Measurements from ENCODE around the gene SRD5A3. TPM values are rescaled to one million over a fixed set of nuclear protein-coding genes. Genes with fewer than 3 reads are reported as not detected.

The SRD5A3 gene
- total RNA-seq, 1 donor from 2014 or later: 22.7 TPM

DNA sequence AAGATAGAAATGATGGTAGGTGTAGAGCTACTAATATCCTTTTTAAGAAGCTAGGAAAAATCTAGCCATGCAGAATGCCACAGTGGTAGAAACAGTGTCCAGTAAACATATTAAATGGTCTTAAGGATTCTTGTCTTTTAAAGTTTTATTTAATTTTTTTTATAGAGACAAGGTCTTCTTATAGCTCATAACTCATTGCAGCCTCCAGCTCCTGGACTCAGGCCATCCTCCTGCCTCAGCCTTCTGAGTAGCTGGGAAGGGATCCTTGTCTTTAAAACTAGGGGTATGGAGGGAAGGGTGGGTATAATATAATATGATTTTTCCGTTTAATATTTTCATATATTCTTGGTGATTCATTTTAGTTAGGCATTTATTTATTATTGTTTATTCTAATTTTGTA is 53.5 kb downstream of the SRD5A3 start:
- Histone ChIP-seq H3K27me3 (peaks cover 7% of the 10 kb centered on the region), H3K4me1 (peaks cover 15% of the 10 kb centered on the region)
- no peak overlapping the region for H3K27ac Mint-ChIP-seq

DNA sequence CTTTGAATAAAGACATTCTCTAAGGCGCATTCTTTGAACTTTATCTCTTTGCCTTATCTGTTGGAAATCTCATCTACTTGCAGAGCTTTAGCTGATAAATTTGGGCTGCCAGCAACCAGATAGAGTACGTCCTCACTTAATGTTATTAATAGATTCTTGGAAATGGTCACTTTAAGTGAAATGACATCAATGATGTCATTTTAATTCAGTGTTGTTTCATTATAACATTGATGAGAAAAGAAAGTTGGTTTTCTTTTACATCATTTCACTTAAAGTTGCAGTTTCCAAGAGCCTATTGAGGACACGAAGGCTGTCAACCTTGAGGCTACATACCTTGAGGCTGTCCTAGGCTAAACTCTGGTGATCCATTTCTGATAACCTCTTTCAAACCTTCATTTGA is 59.0 kb downstream of the SRD5A3 start:
- peaks cover 11% of the 10 kb centered on the region for H3K4me1 ChIP-seq
- Mint-ChIP-seq H3K4me3 (no peak overlapping the region), H3K27me3 (ENCODE audit: insufficient read depth, low read depth) (peaks cover 4% of the 10 kb centered on the region), H3K36me3 (peaks cover 35% of the 10 kb centered on the region), H3K4me1 (no peaks in the 10 kb centered on the region), H3K9me3 (no peaks in the 10 kb centered on the region), H3K27ac (peak overlapping the region; percentile 20)
- no peak overlapping the region for H3K9ac ChIP-seq
- H4K20me1 ChIP-seq (ENCODE audit: low read depth): peaks cover 41% of the 10 kb centered on the region
- peaks cover 98% of the 10 kb centered on the region for H3K79me2 ChIP-seq (ENCODE audit: low read depth)
- no peak overlapping the region for H3K27ac ChIP-seq
- peaks cover 8% of the 10 kb centered on the region for H3F3A ChIP-seq (ENCODE audit: low read depth)
- H3K36me3 ChIP-seq: peaks cover 6% of the 10 kb centered on the region
- DNase-seq (ENCODE audit: low spot score): no peak
- H3K4me3 ChIP-seq: no peak overlapping the region
- no peak overlapping the region for H2AFZ ChIP-seq (replicated peaks)
- H3K27me3 ChIP-seq: no peaks in the 10 kb centered on the region
- no peak for TF ChIP-seq EZH2 (IDR thresholded peaks at IDR 0.05)
- TF ChIP-seq, protein P1, sequence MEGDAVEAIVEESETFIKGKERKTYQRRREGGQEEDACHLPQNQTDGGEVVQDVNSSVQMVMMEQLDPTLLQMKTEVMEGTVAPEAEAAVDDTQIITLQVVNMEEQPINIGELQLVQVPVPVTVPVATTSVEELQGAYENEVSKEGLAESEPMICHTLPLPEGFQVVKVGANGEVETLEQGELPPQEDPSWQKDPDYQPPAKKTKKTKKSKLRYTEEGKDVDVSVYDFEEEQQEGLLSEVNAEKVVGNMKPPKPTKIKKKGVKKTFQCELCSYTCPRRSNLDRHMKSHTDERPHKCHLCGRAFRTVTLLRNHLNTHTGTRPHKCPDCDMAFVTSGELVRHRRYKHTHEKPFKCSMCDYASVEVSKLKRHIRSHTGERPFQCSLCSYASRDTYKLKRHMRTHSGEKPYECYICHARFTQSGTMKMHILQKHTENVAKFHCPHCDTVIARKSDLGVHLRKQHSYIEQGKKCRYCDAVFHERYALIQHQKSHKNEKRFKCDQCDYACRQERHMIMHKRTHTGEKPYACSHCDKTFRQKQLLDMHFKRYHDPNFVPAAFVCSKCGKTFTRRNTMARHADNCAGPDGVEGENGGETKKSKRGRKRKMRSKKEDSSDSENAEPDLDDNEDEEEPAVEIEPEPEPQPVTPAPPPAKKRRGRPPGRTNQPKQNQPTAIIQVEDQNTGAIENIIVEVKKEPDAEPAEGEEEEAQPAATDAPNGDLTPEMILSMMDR (IDR thresholded peaks at IDR 0.05): no peak
- H3K4me2 ChIP-seq: no peak overlapping the region
- H3K9me3 ChIP-seq (ENCODE audit: low read depth): no peaks in the 10 kb centered on the region

More for the DNA sequence above, 53.5 kb downstream of the SRD5A3 start:
- H3K79me2 ChIP-seq (ENCODE audit: low read depth): peaks cover 85% of the 10 kb centered on the region
- no peak overlapping the region for H3K27ac ChIP-seq
- peak overlapping the region; percentile 82 for H3K4me2 ChIP-seq
- H2AFZ ChIP-seq (replicated peaks): no peak overlapping the region
- Mint-ChIP-seq H3K27me3 (ENCODE audit: insufficient read depth, low read depth) (no peaks in the 10 kb centered on the region), H3K4me1 (peaks cover 29% of the 10 kb centered on the region), H3K4me3 (no peak overlapping the region), H3K9me3 (no peaks in the 10 kb centered on the region), H3K36me3 (peaks cover 15% of the 10 kb centered on the region)
- H3K9ac ChIP-seq: no peak overlapping the region
- H3K36me3 ChIP-seq: peaks cover 6% of the 10 kb centered on the region
- TF ChIP-seq, protein P1 (IDR thresholded peaks at IDR 0.05): no peak
- no peak for TF ChIP-seq EZH2phosphoT487 (IDR thresholded peaks at IDR 0.05)
- no peak for TF ChIP-seq EZH2 (IDR thresholded peaks at IDR 0.05)
- DNase-seq (ENCODE audit: low spot score): no peak
- peak overlapping the region; percentile 95 for H3K4me3 ChIP-seq
- peaks cover 40% of the 10 kb centered on the region for H4K20me1 ChIP-seq (ENCODE audit: low read depth)
- no peaks in the 10 kb centered on the region for H3K9me3 ChIP-seq (ENCODE audit: low read depth)
- peaks cover 3% of the 10 kb centered on the region for H3F3A ChIP-seq (ENCODE audit: low read depth)

DNA sequence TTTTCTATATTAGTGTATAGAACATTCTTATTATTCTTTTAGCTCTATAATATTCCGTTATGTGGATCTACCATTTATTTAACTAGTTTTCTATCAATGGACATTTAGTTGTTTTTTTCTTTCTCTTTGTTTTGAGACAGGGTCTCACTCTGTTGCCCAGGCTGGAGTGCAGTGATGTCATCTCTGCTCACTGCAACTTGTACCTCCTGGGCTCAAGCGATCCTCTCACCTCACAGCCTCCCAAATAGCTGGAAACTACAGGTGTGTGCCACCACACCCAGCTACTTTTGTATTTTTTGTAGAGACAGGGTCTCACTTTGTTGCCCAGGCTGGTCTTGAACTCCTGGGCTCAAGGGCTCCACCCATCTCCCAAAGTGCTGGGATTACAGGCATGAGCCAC is 60.5 kb downstream of the SRD5A3 start:
- peaks cover 50% of the 10 kb centered on the region for H4K20me1 ChIP-seq (ENCODE audit: low read depth)
- H3K4me1 ChIP-seq: peaks cover 11% of the 10 kb centered on the region
- H3K27ac ChIP-seq: no peak overlapping the region
- TF ChIP-seq EZH2phosphoT487 (IDR thresholded peaks at IDR 0.05) (no peak), EZH2 (IDR thresholded peaks at IDR 0.05) (no peak)
- TF ChIP-seq, protein P1 (IDR thresholded peaks at IDR 0.05): no peak
- no peaks in the 10 kb centered on the region for H3K27me3 ChIP-seq
- H3K36me3 ChIP-seq: peaks cover under 1% of the 10 kb centered on the region
- H3K27me3 Mint-ChIP-seq (ENCODE audit: insufficient read depth, low read depth): peaks cover 4% of the 10 kb centered on the region
- no peaks in the 10 kb centered on the region for H3K9me3 ChIP-seq (ENCODE audit: low read depth)
- no peak for DNase-seq (ENCODE audit: low spot score)
- no peak overlapping the region for H3K27ac Mint-ChIP-seq
- H3K4me2 ChIP-seq: no peak overlapping the region
- no peaks in the 10 kb centered on the region for H3K9me3 Mint-ChIP-seq
- peaks cover 28% of the 10 kb centered on the region for H3K36me3 Mint-ChIP-seq
- peaks cover 99% of the 10 kb centered on the region for H3K79me2 ChIP-seq (ENCODE audit: low read depth)
- no peak overlapping the region for H3K4me3 Mint-ChIP-seq
- no peak overlapping the region for H3K9ac ChIP-seq
- no peak overlapping the region for H2AFZ ChIP-seq (replicated peaks)
- H3K4me1 Mint-ChIP-seq: no peaks in the 10 kb centered on the region
- no peak overlapping the region for H3K4me3 ChIP-seq
- peaks cover 8% of the 10 kb centered on the region for H3F3A ChIP-seq (ENCODE audit: low read depth)
